ENCODE results near the gene PAFAH2. TPM values are rescaled to one million over a fixed set of nuclear protein-coding genes. Genes with fewer than 3 reads are reported as not detected.

The PAFAH2 gene
- total RNA-seq, 1 experiment from 2014 or later, result 12.4 TPM

DNA sequence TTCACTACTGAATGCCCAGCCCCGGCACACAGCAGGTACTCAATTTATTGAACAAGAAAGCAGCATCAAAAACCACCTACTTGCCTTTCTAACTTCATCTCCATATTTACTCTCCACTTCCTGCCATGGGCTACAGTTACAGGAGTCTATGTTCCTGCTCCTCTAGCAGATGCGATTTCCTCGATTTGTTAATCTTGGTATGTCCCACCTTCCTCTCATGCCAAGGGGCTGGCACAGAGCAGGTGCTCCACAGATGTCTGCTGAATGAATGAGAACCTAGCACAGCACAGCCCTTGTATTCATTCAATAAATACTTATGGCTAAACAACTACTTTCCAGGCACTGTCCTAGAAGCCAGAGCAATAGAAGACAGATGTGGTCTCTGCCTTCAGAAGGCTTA, 12.2 kb downstream of the PAFAH2 start:
- H3K4ac ChIP-seq (ENCODE audit: low read depth, low read length), result no peak overlapping the region
- no peak overlapping the region for H2BK5ac ChIP-seq (ENCODE audit: insufficient read length, low read length)
- no peak overlapping the region for H3K4me2 ChIP-seq (ENCODE audit: insufficient read depth, insufficient read length, low read length)
- H2BK20ac ChIP-seq (ENCODE audit: low read depth, low read length, poor library complexity, severe bottlenecking), result no peak overlapping the region
- H4K8ac ChIP-seq (replicated peaks; ENCODE audit: insufficient read length, low read depth, low read length), result no peak overlapping the region
- no peak overlapping the region for H3K14ac ChIP-seq (ENCODE audit: insufficient read depth, low read length)
- TF ChIP-seq, protein P1, sequence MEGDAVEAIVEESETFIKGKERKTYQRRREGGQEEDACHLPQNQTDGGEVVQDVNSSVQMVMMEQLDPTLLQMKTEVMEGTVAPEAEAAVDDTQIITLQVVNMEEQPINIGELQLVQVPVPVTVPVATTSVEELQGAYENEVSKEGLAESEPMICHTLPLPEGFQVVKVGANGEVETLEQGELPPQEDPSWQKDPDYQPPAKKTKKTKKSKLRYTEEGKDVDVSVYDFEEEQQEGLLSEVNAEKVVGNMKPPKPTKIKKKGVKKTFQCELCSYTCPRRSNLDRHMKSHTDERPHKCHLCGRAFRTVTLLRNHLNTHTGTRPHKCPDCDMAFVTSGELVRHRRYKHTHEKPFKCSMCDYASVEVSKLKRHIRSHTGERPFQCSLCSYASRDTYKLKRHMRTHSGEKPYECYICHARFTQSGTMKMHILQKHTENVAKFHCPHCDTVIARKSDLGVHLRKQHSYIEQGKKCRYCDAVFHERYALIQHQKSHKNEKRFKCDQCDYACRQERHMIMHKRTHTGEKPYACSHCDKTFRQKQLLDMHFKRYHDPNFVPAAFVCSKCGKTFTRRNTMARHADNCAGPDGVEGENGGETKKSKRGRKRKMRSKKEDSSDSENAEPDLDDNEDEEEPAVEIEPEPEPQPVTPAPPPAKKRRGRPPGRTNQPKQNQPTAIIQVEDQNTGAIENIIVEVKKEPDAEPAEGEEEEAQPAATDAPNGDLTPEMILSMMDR (conservative IDR thresholded peaks at IDR 0.05), result no peak
- H3K36me3 Mint-ChIP-seq (ENCODE audit: insufficient read depth in 1 of 3, low read depth in 3 of 3), result peaks cover 13 to 52% (median 51%) of the 10 kb centered on the region in 3 experiments; a peak in 6 of 7 replicates
- no peaks in the 10 kb centered on the region for H3K79me1 ChIP-seq (ENCODE audit: insufficient read depth, low read depth, low read length, poor library complexity, severe bottlenecking)
- no peak overlapping the region for H2BK15ac ChIP-seq (ENCODE audit: low read depth, low read length)
- no peak overlapping the region for H3K56ac ChIP-seq (ENCODE audit: insufficient read length, low read depth, low read length)
- H3K18ac ChIP-seq (ENCODE audit: insufficient read length, low read depth, low read length), result no peak overlapping the region
- H3K4me3 Mint-ChIP-seq, result no peak overlapping the region
- H4K91ac ChIP-seq (ENCODE audit: insufficient read length, low read depth, low read length), result no peak overlapping the region
- WGBS (ENCODE audit: extremely low coverage, insufficient read length, low lambda C conversion rate), result no CpG with 5 or more reads among the region's 3 CpGs
- H3K9me3 Mint-ChIP-seq, result no peaks in the 10 kb centered on the region
- H3K23ac ChIP-seq (ENCODE audit: insufficient read length, low read depth, low read length), result no peak overlapping the region
- no peaks in the 10 kb centered on the region for H3K27me3 ChIP-seq (ENCODE audit: insufficient read depth, low read length)
- H2BK120ac ChIP-seq (ENCODE audit: low read depth, low read length, poor library complexity, severe bottlenecking), result no peak overlapping the region
- H3K79me2 ChIP-seq (ENCODE audit: insufficient read depth, low read length), result no peaks in the 10 kb centered on the region
- no peak overlapping the region for H2BK12ac ChIP-seq (ENCODE audit: insufficient read length, low read depth, low read length)
- H3K9ac ChIP-seq (ENCODE audit: extremely low read depth, insufficient read length, low read length), result no peak overlapping the region
- H2AFZ ChIP-seq (ENCODE audit: low read length), result no peak overlapping the region
- no peak overlapping the region for H3K27ac ChIP-seq (ENCODE audit: insufficient read length, low read depth, low read length)
- no peaks in the 10 kb centered on the region for H3K27me3 Mint-ChIP-seq (ENCODE audit: low read depth)
- H3K9me3 ChIP-seq (ENCODE audit: control insufficient read depth, low read depth, low read length), result no peaks in the 10 kb centered on the region
- no peak overlapping the region for H4K5ac ChIP-seq (ENCODE audit: insufficient read length, low read depth, low read length)
- H3K4me1 Mint-ChIP-seq, result no peaks in the 10 kb centered on the region; a peak in 1 of 4 replicates
- peak overlapping the region in 1 of 3 experiments; percentile 71; a peak in 1 of 7 replicates for H3K27ac Mint-ChIP-seq
- DNase-seq, result no peak
- no peaks in the 10 kb centered on the region for H3K23me2 ChIP-seq (ENCODE audit: insufficient read length, low read depth, low read length, poor library complexity, severe bottlenecking)
- no peak overlapping the region for H3T11ph ChIP-seq (ENCODE audit: low read length)
- H4K20me1 ChIP-seq (ENCODE audit: control insufficient read depth, insufficient read depth, insufficient read length), result no peaks in the 10 kb centered on the region
- H2AK5ac ChIP-seq (ENCODE audit: insufficient read length, low read length), result no peak overlapping the region
- no peaks in the 10 kb centered on the region for H3K4me1 ChIP-seq (ENCODE audit: insufficient read depth, low read length)

All from H9 (cell line).